Activated CD4-positive, alpha-beta T cell treated with anti-CD3 and anti-CD28 coated beads, Interleukin-2, Interleukin-4, amounts not matched to agents 100 ng/mL and 50 ng/mL, durations not matched to agents 16 hours and 8 hours (primary cell): ENCODE measurements around the gene GAK.

Experiments
- DNase-seq: peaks from one replicate; pipeline ENCODE4 v3.0.0-alpha.2; 2020; ENCODE audit warnings: low spot score

The GAK gene

GRCh38 chr4:907103-907400 is 25.1 kb downstream of the GAK start:
- DNase-seq, result no peak

- no peak for DNase-seq
Observed at GRCh38 chr4:906339-907102, 25.6 kb downstream of the GAK start.

GRCh38 chr4:905485-906338 is 26.4 kb downstream of the GAK start:
- no peak for DNase-seq

GRCh38 chr4:903066-904046 is 28.8 kb downstream of the GAK start:
- no peak for DNase-seq

GRCh38 chr4:901192-901910 is 30.8 kb downstream of the GAK start:
- DNase-seq, result no peak

GRCh38 chr4:900721-901120 is 31.4 kb downstream of the GAK start:
- no peak for DNase-seq

- DNase-seq, result no peak
Observed at GRCh38 chr4:900073-900472, 32.0 kb downstream of the GAK start.

- no peak for DNase-seq
Observed at GRCh38 chr4:899556-899906, 32.6 kb downstream of the GAK start.

- no peak for DNase-seq
Observed at GRCh38 chr4:898869-899555, 33.1 kb downstream of the GAK start.

GRCh38 chr4:898123-898522 is 34.0 kb downstream of the GAK start:
- DNase-seq, result no peak

- no peak for DNase-seq
Observed at GRCh38 chr4:896630-897029, 35.5 kb downstream of the GAK start.

GRCh38 chr4:896216-896615 is 35.9 kb downstream of the GAK start:
- DNase-seq, result no peak

GRCh38 chr4:895596-895995 is 36.5 kb downstream of the GAK start:
- DNase-seq, result no peak

GRCh38 chr4:893995-894705 is 38.0 kb downstream of the GAK start:
- DNase-seq, result no peak

GRCh38 chr4:893276-893994 is 38.7 kb downstream of the GAK start:
- no peak for DNase-seq

- DNase-seq, result no peak
Observed at GRCh38 chr4:892780-893179, 39.3 kb downstream of the GAK start.

- no peak for DNase-seq
Observed at GRCh38 chr4:891747-892146, 40.4 kb downstream of the GAK start.

GRCh38 chr4:890036-890695 is 42.0 kb downstream of the GAK start:
- DNase-seq, result no peak

GRCh38 chr4:889516-889915 is 42.6 kb downstream of the GAK start:
- DNase-seq, result no peak
